GM18517 (cell line): ENCODE measurements around the gene PBXIP1.
"Not testable (repeated sequence)": the region's sequence is repeated elsewhere in the genome, so short reads cannot be mapped to it uniquely, and the experiment has no call there.

Source experiments
- ATAC-seq: cut with Tn5 transposase; IDR thresholded peaks from one replicate; pipeline ENCODE4 v1.9.1; 2021; ENCODE audit warnings: mild to moderate bottlenecking, moderate library complexity; ENCODE audit not compliant: unreplicated experiment

PBXIP1 gene

DNA sequence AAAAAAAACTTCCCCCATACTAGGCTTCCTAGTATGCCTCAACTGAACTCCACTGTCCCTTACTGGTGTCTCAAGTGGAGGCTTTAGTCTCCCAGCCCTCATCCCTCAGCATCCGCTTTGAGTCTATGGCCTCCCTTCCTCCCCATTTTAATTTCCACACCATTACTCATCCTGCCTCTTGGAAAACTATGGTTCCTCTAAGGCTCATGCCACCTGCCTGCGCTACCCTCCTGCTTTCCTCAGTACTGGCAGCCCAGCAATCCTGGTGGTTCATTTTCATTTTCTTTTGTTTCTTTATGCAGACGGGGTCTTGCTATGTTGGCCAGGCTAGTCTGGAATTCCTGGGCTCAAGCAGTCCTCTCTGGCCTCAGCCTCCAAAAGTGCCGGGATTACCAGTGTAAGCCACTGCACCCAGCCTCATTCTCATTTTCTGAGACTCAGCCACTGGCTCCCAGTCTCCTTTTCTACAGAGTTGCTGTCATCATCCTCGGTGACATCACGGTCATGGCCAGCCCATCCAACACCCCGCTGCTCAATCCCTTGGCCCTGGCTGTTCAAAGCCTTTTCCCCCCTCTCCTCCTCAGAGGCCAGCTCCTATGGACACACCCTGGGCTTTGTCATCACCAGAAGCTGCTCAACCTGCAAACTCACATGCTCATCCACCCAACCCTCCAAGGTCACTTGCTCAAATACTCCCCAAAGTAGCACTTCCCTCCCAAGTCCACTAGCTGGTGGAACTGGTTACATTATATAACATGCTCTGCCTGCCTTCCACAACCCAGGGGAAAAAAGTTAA lies 17.1 kb downstream of the PBXIP1 start:
- ATAC-seq = no peak

DNA sequence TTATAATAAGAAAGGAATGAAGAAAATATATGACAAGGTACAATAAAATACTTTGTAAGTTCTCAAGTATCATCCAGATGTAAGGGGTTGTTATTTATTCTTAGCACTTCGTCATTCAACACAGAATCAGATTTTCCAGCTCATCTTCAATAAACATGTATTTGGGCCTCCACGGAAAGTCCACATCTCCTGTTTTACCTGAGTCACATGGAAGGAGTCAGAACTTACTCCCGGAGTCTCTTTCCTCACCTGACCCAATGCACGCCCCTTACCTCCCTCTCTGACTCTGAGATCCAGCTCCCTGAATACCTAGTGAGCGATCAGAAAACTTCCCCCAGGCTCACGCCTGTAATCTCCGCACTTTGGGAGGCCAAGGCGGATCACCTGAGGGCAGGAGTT lies 17.9 kb downstream of the PBXIP1 start:
- ATAC-seq = no peak

DNA sequence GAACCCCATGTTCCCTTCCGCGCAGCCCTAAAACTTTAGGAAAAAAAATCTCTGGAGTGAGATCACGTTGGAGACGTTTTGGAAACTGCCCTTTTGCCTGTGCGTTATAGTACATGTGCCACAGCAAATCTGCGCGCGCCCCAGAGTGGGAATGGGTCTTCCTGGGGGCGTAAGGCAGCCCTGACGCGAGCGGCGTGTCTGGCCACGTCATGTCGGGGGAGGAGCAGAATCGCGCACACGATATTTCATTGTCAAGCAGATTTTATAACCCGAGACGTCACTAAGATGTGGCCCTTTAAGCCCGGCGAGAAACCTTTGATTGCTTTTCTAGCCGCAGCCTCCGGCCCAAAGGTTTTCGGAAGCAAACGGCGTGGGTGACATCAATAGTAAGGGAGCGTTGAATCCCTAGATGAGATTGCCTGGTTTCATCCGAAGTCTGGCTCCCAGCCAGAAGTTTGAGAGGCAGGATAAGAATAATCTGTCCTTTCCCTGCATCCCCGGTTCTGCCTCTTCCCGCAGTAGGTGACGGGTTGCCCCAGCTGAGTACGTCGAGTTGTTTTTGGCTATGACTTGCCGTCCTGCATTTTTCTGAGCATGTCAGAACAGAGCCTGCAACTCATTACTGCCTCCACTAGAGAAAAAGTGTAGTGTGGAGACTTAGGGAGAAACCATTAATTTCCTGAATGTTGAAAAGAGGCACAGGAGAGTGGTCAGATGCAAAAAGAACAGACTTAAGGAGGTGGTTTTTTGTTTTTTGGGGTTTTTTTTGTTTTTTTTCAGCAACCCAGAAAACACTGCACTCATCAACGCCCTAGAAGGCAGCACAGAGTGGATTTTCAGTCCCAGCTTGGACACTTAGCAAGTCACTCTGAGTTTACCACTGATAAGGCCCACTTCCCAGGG lies 18.6 kb downstream of the PBXIP1 start:
- peak; percentile 39 for ATAC-seq

DNA sequence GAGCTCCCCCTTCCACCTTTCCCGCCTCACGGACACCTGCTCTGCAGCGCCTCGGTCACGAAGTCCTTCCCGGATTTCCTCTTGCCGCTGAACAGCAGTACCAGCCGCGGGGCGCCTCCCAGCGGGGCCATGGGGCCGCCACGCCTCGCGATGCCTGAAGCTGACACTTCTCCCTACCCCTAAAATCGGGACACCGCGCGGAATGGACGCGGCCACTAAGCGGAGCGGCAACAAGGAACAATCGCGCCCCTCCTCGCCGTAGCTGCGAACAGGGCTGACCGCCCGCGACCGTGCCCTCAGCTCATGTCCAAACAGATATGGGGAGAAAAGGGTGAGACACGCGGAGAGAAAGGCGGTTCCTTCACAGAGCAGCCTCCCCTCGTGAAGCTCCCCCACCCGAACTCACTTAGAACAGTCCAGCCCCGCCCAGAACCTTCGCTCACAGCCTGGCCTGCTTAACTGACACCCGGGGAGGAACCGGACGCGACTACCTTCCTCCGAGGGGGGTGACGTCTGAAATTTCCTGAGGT lies 19.3 kb downstream of the PBXIP1 start, which contains the start of gene PMVK:
Gene PMVK (minus strand): TSS at position 165 of the 530 bp plus-strand sequence. CDS start 34 bp downstream, at position 131.
- ATAC-seq = peak; percentile 61

DNA sequence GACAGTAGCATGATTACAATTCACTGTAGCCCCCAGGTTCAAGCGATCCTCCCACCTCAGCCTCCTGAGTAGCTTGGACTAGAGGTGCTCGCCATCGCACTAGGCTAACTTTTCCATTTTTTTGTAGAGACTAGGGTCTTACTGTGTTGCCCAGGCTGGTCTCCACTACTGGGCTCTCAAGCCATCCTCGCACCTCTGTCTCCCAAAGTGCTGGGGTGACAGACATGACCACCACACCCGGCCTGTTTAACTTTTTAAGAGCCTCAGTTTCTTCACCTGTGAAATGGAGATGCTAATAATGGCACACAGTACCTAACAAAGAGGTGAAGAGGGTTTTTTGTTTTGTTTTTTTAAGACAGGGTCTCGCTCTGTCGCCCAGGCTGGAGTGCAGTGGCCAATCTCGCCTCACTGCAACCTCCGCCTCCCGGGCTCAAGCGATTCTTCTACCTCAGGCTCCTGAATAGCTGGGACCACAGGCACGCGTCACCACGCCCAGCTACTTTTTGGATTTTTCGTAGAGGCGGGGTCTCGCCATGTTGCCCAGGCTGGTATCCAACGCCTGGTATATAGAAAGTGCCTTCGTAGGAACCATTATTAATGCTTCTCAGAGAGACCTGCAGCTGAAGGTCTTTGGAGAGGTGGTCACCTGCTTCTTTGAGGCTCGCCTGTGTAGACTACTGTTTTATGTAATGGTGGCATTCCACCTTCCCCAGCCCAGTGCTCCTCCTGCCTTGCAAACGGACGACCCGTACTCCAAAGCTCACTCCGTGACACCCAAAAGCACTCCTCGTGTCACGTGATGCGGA lies 19.9 kb downstream of the PBXIP1 start:
- no peak for ATAC-seq

DNA sequence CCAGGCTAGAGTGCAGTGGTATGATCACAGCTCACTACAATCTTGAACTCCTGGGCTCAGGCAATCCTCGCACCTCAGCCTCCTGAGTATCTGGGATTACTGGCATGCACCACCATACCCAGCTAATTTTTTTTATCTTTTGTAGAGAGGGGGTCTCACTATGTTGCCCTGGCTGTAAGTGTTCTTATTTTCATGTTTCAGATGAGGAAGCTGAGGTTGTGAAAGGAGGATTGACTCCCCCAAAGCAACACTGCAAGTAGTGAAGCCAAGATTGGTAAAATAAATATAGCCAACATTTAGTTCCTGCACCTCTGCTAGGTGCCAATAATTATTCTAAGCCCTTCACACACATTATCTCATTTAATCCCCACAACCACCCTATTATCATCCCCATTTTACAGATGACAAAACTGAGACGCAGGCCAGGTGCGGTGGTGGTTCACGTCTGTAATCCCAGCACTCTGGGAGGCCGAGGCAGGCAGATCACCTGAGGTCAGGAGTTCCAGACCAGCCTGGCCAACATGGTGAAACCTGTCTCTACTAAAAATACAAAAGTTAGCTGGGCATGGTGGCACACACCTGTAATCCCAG lies 21.4 kb downstream of the PBXIP1 start:
- ATAC-seq = no peak

DNA sequence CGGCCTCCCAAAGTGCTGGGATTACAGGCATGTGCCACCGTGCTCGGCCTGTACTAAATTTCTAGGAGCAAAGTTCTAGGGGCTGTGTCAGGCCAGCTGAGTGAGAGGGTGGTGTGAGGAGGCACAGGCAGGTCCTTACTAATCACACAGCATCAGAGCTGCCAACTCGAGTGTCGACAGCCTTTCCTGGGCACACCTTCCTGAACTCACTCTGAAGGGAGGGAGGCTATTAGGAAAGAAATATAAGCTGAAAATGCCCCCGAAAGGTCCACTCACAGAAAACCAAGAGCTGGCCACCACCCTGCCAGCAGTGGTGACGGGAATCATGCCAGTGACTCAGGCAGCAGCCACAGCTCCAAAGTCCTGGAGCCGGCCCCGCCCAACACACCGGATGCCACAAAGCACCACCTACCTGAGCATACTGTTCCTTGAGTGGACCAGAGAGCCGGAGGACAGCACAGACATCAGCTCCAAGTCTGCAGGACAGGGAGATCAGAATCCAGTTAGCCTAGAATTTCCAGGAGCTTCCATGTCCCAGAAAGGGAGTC lies 23.9 kb downstream of the PBXIP1 start:
- ATAC-seq = no peak

DNA sequence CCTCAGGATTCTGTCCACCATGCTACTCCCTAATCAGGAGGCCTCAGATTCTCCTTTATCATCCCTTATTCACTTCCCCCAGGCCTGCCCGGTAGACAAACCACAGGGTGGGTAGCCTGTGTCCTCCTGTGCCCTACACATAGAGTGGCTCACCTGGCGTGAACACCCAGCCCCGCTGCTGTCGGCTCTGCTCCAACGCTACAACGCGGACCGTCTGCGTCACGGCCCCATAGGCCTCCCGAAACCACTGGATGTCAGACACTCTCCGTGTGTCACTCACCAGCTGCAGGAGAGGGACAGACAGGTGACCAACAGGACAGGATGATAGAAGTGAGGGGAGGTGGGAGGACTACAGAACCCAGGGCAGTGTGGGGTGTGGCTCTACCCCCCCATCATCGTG lies 29.7 kb downstream of the PBXIP1 start:
- no peak for ATAC-seq

DNA sequence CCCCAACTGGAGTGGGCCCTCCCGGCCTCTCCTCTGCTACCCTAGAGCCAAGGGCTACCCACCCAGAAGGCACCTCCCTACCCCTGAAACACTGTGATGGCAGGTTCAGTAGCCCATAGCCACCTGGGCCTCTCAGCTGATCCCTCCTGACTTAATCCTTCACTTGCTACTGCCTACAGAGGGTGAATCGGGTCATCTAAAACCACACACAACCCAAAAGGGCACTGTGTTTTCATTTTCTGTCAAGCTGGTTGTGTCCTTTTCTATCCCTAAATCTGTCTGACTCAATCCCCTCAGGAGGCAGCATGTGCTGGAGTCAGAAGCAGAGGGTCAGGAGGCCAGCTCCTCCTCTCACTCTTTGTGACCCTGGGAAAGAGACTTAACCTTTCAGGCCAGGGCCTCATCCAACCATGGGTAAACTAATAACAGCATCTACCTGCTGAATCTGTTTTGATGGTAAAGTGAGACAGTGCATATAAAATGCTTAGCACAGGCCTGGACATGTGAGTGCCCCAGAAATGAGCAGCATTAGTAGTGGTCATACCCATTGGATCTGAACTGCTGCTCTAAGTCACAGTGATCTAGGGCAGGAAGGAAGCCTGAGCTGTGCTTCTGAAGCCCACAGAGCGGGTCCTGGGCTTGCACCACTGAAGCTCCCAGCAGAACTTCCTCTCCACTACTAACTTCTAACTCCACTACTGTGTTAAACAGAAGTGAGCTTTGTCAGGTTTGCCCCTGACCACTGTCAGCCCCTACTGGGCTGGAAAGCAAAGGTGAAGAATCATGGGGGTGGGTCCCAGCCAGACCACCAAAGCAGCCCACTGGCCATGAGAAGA lies 30.3 kb downstream of the PBXIP1 start:
- no peak for ATAC-seq

DNA sequence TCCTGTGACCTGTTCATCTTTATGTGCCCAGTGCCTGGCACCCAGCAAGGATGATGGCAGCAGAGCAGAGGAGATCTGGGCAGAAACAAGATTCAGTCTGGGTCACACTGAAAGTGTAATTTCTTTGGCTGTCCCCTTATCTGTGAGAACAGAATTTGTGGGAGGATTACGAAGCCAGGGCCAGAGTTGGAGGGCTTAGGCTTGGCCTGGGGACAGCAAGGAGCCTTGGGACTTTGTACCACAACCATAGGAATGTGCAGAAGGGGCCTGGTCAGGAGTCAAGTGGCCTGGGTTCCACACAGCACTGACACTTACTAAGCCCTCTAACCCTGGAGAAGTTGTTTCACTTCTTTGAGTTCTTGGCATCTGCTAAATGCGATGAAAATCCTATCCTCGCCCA lies 32.2 kb downstream of the PBXIP1 start:
- ATAC-seq = no peak

DNA sequence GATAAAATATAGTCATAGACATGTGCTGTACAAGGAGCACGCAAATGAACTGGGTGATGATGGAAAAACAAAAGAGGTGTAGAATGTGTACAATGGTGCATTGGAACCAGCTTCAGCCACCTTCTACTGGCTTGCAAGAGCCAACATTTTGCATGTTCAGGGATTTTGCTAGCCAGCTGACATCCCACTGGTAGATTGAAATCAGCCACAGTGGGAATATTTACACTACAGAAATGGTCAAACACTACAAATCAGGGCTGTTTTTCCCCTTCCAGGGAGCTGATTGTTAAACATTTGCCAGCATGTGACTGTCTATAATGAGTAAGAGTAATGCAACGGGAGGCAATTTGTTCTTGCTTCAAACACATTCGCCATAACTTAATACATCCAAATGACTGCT lies 42.6 kb downstream of the PBXIP1 start:
- no peak for ATAC-seq

DNA sequence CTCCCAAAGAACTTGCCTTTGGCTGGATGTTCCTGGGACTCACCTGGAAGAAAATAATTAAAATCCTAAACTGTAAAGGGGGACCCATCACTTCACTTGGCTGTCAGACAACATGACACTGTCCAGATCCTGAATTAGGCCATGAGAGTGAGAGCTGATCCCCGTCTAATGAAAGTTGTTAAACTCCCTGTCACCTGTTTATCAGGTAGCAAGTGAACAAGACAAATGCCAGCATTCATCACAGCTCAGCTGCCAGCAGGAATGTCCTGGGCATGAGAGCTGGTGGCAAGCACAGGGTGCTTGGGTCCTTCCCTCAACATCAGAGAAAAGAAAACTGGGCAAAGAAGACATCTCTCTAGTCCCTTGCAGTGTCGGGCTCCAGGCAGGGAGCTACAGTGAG lies 43.1 kb downstream of the PBXIP1 start:
- ATAC-seq = no peak

DNA sequence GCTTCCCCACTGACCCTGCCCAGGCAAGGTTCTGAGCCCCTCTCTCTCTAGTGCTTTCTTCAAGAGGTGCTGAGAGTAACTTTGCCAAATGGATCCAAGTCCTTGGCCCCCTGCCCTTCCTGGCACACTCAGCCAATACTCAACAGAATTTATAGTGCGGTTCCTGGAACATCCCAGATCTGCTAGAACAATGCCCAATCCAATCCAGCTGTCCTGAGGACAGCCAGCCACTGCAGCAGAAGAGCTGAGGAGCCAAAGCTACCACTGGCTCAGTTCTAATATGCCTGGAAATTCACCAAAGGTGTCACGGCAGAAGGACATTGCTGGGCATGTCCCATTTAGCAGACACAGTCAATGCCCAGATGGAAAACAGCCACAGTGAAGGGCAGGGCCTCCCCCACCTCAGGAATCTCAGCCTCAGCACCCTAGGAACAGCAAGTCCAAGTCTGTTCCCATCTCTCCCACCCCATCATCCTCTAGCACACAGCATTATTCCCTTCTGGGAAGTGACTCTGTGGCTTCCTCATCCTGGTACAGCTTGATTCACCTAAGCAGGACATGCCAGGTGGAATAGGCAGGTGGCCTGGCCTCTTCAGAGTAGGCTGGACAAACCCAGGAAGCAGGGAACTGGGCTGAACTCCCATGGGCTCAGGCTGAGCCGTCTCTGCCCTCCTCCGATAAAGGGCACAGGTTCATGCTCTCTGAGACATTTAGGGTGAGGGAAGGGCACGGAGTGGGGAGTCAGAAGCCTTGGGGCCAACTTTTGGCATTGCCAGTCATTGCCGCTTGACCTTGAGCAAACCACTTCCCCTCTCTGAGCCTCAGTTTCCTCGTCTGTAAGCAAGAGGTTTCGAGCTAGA lies 44.0 kb downstream of the PBXIP1 start:
- no peak for ATAC-seq

DNA sequence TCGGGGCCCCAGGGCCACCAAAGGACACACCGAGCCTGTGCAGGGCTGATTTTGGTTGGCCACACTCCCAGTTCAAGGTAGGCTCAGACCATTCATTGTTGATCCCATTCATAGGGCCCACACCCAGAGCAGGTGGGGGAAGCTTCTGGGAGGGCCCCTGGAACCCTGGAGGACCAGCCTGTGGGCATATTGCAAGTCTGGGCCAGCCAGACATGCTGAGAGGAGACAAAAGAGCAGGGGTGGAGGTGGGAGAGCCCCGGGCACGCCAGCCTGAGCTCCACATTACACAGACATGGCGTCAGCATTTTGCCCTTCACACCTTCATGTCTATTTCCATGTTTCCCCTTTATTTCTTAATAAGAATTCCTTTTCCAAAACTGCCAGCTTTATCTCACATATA lies 45.0 kb downstream of the PBXIP1 start:
- no peak for ATAC-seq

DNA sequence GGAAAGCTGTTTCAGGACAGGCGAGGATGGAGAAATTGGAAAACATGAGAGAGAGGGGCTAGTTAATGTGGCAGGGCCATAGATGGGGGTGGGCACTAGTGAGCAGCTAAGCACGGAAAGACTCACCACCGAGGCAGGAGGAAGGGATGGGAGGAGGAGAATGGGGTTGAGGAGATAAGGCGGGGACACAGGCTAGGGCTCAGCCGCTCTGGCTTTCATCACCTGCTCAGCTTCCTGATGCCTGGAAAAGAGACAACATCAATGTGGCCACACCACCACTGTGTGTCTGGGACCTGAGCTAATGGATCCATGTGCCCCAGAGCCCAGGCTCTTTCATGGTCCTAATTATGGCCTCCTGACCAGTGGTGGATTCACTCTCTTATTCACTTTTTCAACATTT lies 47.0 kb downstream of the PBXIP1 start:
- ATAC-seq = no peak

DNA sequence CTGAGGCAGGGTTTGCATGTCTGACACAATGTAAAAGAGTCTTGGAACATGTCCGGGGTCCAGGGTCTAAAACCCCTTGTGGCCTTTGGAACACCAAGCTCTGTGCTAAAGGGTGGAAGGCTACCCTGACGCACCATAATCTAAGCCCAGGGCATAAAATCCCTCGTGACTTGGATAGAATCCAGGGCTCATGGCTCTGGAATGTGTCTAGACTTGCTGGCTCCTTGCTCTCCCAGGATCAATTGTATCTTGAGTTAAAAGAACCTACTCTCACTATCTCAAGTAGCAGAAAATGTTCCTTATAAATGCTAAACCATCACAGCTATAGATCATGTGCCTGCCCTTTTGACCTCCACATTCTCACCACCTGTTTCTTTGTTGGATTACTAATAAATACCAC lies 47.8 kb downstream of the PBXIP1 start:
- not testable (repeated sequence) for ATAC-seq

DNA sequence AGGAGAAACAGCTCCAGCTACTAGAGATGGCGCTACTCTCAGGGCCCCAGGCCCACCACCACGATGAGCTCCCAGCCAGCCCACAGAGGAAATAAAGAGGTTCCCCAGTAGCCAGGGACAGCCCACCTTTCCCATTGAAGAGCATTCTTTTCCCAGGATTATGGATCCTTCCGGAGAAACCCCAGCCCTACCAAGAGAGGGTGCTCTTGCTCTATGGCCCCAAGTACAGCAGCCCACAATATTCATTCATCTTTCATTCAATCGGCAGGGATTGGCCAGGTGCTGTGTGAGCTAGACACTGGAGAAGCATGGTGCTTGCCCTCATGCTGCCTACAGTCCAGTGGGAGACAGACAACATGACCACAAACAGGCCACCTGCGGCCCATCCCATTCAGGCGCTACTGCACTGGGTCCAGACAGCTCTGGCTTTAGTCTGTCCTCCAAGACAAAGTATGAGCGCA lies 49.2 kb downstream of the PBXIP1 start:
- no peak for ATAC-seq

DNA sequence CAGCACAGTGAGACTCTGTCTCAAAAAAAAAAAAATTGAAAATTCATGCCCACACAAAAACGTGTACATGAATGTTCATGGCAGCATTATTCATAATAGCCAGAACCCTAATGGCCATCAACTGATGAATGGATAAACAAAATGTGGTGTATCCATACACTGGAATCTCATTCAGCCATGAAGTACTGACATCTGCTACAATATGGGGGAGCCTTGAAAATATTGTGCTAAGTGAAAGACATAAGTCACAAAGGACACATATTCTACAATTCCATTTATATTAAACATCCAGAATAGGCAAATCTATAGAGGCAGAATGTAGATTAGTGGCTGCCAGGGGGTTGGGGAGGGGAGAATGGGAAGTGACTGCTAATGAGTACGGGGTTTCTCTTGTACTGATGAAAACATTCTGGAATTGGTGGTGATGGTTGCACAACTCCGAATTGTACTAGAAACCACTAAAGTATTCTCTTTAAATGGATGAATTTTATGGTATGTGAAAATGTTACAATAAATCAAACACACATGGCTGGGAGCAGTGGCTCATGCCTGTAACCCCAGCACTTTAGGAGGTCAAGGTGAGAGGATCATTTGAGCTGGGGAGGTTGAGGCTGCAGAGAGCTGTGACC lies 52.8 kb downstream of the PBXIP1 start:
- no peak for ATAC-seq
